Measurements from ENCODE around the gene TMEM204. TPM values are rescaled to one million over a fixed set of nuclear protein-coding genes. Genes with fewer than 3 reads are reported as not detected.

The TMEM204 gene
- 0.17 to 0.20 TPM in 2 of 5 replicates, not detected in the others for total RNA-seq (2022; extraction: Qiagen RNA extraction)

DNA sequence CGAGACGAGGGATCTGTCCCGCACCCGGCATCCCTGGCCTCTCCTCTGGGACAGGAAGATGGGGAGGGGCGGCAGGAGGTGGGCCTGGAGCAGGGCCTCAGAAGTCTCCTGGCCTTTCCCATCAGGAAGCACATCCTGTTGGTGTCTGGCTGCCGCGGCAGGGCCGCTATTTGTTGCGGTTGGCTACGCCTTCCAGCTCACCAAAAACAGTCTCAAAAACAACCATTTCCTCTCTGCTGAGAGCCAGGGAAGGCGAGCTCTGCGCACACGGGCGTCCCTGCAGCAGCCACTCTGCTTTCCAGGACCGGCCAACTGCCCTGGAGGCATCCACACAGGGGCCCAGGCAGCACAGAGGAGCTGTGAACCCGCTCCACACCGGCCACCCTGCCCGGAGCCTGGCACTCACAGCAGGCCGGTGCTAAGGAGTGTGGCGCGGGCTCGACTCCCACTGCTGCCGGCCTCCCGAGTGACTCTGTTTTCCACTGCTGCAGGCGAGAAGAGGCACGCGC, at the start of gene TMEM204:
Gene TMEM204, plus strand, starts transcription at position 224 of the 509 bp plus-strand sequence. CDS start 610 bp downstream, outside the sequence.

DNA sequence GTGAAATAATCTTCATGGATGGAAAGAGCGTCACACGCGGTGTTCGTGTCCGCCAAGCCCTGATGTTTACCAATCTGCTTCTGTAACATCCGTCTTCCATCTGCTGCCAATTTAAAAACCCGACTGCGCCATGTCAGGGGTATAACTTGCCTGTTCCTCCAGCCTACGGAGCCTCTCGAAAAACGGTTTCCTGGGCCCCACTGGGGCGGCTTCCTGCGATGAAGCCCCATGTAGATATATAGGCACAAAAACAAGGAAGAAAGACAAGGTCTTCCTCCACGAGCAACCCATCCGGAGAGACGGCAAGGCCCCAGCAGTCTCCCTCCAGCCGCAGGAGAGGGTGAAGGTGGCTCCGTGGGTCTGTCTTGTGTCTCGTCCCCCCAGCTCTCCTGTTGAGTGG, 44.8 kb upstream of the TMEM204 start, which contains the start of gene PTX4:
Gene PTX4, minus strand, starts transcription at position 326 of the 400 bp plus-strand sequence. Its CDS starts 35 bp downstream, at position 291.

DNA sequence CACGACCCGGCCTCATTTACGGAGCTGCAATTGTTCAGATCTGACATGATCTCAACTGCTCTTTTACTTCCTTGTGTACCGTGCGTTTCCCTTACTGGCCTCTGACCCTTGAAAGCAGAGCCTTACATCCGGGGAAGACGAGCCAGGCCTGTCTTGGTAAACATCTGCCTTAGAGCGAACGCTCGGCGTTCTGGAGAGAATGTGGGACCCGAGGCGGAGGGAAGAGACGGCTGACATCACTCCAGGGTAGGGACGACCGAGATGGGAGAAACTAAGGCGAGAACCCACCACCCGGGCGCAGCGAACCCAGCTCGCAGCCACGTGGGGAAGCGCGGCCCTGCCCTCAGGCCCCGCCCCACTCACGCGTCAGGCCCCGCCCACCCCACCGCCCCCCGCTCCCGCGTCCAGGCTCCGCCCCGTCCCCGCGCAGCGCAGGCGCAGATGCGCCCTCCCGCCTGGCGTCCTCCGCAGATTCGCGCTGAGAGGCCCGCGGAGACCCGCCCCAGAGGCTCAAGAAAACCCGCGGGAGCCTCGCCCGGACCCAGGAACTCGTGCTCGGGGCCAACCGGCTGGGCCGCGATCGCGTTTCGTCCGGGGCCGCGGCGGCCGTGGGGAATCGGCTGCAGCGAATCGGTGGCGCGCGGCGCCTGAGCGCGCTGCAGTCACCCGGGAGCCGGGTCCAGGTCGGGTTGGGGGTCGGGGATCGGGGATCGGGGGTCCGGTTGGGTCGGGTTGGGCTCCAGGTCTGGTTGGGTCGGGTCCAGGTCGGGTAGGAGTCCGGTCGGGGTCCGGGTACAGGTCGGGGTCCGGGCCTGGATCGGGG, 40.3 kb upstream of the TMEM204 start, which contains the start of gene TELO2:
Gene TELO2, plus strand, starts transcription at position 438 of the 823 bp plus-strand sequence. CDS start 922 bp downstream, outside the sequence.

Other genes with a start within 250 kb of the TMEM204 start
- gene UBE2I, start 224.0 kb upstream of the TMEM204 start, total RNA-seq (2022; extraction: Qiagen RNA extraction): 154 to 191 TPM (median 162 TPM) in 5 replicates
- 0.49 to 1.4 TPM (median 1.00 TPM) in 5 replicates for gene BAIAP3, start 200.0 kb upstream of the TMEM204 start, total RNA-seq (2022; extraction: Qiagen RNA extraction)
- 56.9 to 97.4 TPM (median 93.0 TPM) in 5 replicates for gene TSR3, start 181.8 kb upstream of the TMEM204 start, total RNA-seq (2022; extraction: Qiagen RNA extraction)
- gene GNPTG, start 181.7 kb upstream of the TMEM204 start, total RNA-seq (2022; extraction: Qiagen RNA extraction): 24.6 to 38.0 TPM (median 35.0 TPM) in 5 replicates
- gene UNKL, start 119.0 kb upstream of the TMEM204 start, total RNA-seq (2022; extraction: Qiagen RNA extraction): 17.0 to 35.5 TPM (median 32.0 TPM) in 5 replicates
- gene UQCC4, start 112.9 kb upstream of the TMEM204 start, total RNA-seq (2022; extraction: Qiagen RNA extraction): 32.7 to 37.9 TPM (median 36.1 TPM) in 5 replicates
- not detected in 5 replicates for gene PERCC1, start 102.6 kb upstream of the TMEM204 start, total RNA-seq (2022; extraction: Qiagen RNA extraction)
- 0.20 to 0.81 TPM (median 0.32 TPM) in 5 replicates for gene CCDC154, start 89.1 kb upstream of the TMEM204 start, total RNA-seq (2022; extraction: Qiagen RNA extraction)
- 45.9 to 78.5 TPM (median 73.6 TPM) in 5 replicates for gene CLCN7, start 58.6 kb upstream of the TMEM204 start, total RNA-seq (2022; extraction: Qiagen RNA extraction)
- gene PTX4, start 44.7 kb upstream of the TMEM204 start, total RNA-seq (2022; extraction: Qiagen RNA extraction): not detected in 5 replicates
- 21.9 to 44.1 TPM (median 39.5 TPM) in 5 replicates for gene TELO2, start 40.3 kb upstream of the TMEM204 start, total RNA-seq (2022; extraction: Qiagen RNA extraction)
- gene IFT140, start 78.4 kb downstream of the TMEM204 start, total RNA-seq (2022; extraction: Qiagen RNA extraction): 7.7 to 9.0 TPM (median 8.6 TPM) in 5 replicates
- 10.2 to 21.1 TPM (median 15.9 TPM) in 5 replicates for gene CRAMP1, start 78.7 kb downstream of the TMEM204 start, total RNA-seq (2022; extraction: Qiagen RNA extraction)
- 167 to 196 TPM (median 178 TPM) in 5 replicates for gene JPT2, start 144.6 kb downstream of the TMEM204 start, total RNA-seq (2022; extraction: Qiagen RNA extraction)
- gene MAPK8IP3, start 172.5 kb downstream of the TMEM204 start, total RNA-seq (2022; extraction: Qiagen RNA extraction): 40.7 to 70.6 TPM (median 60.8 TPM) in 5 replicates
- gene NME3, start 237.9 kb downstream of the TMEM204 start, total RNA-seq (2022; extraction: Qiagen RNA extraction): 31.2 to 64.7 TPM (median 62.4 TPM) in 5 replicates
- gene EME2, start 239.1 kb downstream of the TMEM204 start, total RNA-seq (2022; extraction: Qiagen RNA extraction): 6.0 to 12.0 TPM (median 10.0 TPM) in 5 replicates
- gene MRPS34, start 239.5 kb downstream of the TMEM204 start, total RNA-seq (2022; extraction: Qiagen RNA extraction): 168 to 282 TPM (median 245 TPM) in 5 replicates
- gene SPSB3, start 248.9 kb downstream of the TMEM204 start, total RNA-seq (2022; extraction: Qiagen RNA extraction): 17.2 to 28.9 TPM (median 24.8 TPM) in 5 replicates
- 53.4 to 92.2 TPM (median 81.1 TPM) in 5 replicates for gene NUBP2, start 249.3 kb downstream of the TMEM204 start, total RNA-seq (2022; extraction: Qiagen RNA extraction)

Measured in A549 treated with Mapracorat at 1 μM for 4 hours (cell line).